GM12864 (cell line): ENCODE measurements around the gene ACO2.
A peak's percentile ranks its signal among the peaks of the same experiment; 100 is the strongest.

Source experiments
- DNase-seq: peaks from one replicate; pipeline ENCODE4 v3.0.0-alpha.2; 2011; ENCODE audit warnings: low read depth
- H3K4me3 ChIP-seq: 2 replicates; pipeline ENCODE4 v1.5.1; 2011; ENCODE audit warnings: mild to moderate bottlenecking, low read depth, low read length, control low read depth
- CTCF ChIP-seq: IDR thresholded peaks from 2 replicates; pipeline ENCODE4 v1.5.1; 2011; ENCODE audit warnings: low read depth, mild to moderate bottlenecking, moderate library complexity, low read length, control low read depth, inconsistent platforms; ENCODE audit errors: missing control alignments

ACO2 gene

GRCh38 chr22:41526226-41526829, 57.4 kb downstream of the ACO2 start:
- TF ChIP-seq CTCF: no peak
- no peak overlapping the region for H3K4me3 ChIP-seq
- DNase-seq: no peak

DNA sequence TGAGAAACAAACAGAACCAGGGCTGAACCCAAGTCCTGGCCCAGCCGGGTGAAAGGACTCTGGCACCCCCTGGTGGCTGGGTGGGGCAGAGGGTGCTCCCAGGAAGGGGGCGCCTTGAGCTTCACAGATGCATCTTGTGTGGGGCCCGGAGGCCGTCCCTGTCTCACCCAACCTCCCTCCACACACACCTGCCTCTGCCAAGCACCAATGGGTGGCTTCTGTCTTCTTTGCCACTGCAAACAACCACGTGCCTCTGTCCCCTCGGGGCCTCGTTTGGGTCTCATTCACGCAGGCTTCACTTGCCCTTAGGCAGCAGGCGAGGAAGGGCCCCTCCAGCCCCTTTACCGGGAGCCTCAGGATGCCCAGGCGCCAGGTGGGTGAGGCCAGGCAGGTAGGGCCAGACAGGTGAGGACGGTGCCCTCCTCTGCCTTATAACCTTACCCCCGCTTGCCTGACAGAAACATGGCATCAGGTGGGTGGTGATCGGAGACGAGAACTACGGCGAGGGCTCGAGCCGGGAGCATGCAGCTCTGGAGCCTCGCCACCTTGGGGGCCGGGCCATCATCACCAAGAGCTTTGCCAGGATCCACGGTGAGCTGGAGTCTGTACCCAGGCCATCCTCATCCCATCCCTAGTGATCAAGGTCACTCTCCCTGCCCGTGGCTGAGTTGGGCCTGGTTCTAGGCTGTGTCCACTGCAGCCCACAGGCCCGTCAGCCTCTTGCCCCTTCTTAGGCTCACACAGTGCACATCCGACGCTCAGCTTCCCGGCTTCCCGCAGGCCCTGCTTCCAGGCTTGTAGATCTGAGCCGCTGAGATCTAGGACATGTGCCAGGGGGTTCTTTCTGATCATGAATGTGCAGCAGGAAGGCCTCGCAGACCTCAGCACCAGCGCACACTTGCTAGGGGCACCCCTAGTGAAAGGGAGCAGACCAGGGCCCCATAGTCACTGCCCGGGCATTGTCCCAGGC, 58.2 kb downstream of the ACO2 start:
- no peak for DNase-seq
- peak; percentile 92 for TF ChIP-seq CTCF
- H3K4me3 ChIP-seq: no peak overlapping the region

DNA sequence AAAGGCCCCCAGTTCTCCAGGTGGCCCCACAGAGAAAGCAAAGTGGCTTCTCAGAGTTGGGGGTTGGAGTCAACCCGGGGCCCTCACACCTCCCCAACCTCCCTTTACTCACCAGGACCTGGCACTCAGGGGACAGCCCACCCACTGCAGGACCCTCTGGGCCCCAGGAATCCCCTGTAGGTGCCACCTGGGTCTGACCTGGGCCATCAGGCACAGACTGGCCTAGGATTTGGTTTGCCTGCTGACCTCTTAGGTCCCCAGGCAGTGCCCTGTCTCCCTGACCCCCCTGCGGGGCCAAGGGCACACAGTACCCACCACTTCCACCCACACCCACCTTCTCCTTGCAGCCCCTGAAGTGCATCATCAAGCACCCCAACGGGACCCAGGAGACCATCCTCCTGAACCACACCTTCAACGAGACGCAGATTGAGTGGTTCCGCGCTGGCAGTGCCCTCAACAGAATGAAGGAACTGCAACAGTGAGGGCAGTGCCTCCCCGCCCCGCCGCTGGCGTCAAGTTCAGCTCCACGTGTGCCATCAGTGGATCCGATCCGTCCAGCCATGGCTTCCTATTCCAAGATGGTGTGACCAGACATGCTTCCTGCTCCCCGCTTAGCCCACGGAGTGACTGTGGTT, 59.3 kb downstream of the ACO2 start:
- DNase-seq: no peak
- no peak for TF ChIP-seq CTCF
- no peak overlapping the region for H3K4me3 ChIP-seq

GRCh38 chr22:41528938-41529561, 60.1 kb downstream of the ACO2 start:
- DNase-seq: no peak
- no peak for TF ChIP-seq CTCF
- H3K4me3 ChIP-seq: no peak overlapping the region

GRCh38 chr22:41530890-41531714, 62.2 kb downstream of the ACO2 start:
- TF ChIP-seq CTCF: no peak
- no peak for DNase-seq

GRCh38 chr22:41531715-41532477, 63.0 kb downstream of the ACO2 start:
- no peak for DNase-seq
- no peak for TF ChIP-seq CTCF
- H3K4me3 ChIP-seq: no peak overlapping the region

More at GRCh38 chr22:41530890-41531714, 62.2 kb downstream of the ACO2 start:
- H3K4me3 ChIP-seq: no peak overlapping the region
